Measurements from ENCODE around the gene TARM1.

TARM1 gene

GRCh38 chr19:54029930-54030490 lies 51.2 kb downstream of the TARM1 start:
- peak; percentile 72 for DNase-seq

- no peak for DNase-seq
Measured at GRCh38 chr19:54029301-54029700, 51.9 kb downstream of the TARM1 start.

DNA sequence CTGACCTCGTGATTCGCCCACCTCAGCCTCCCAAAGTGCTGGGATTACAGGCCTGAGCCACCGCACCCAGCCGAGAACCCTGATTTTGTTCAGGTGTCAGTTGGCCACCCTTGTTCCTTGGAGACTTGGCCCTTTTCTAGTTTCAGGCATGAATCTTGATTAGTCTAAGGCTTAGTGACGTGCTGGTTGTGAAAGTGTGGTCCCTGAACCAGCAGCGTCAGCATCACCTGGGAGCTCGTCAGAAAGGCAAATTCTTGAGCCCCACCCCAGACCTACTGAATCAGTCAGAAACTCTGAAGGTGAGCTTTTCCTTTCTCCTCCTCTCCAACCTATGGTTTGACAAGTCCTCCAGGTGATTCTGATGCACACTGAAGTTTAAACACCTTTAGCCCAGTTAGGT lies 54.5 kb downstream of the TARM1 start:
- no peak for DNase-seq

DNA sequence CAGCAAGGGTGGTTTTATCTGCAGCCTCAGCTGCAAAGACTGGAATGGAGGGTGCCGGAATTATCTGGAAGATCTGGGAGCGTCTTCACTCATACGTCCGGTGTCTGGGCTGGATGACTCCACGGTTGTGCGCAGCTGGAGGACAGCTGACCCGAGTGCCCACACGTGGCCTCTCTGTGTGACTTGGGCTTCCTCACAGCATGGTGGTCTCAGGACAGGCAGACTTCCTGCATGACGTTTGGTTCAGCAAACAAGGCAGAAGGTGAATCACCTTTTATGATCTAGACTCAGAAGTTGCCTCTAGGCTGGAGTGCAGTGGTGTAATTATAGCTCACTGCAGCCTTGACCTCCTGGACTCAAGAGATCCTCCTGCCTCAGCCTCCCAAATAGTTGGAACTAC lies 56.5 kb downstream of the TARM1 start:
- no peak for DNase-seq

DNA sequence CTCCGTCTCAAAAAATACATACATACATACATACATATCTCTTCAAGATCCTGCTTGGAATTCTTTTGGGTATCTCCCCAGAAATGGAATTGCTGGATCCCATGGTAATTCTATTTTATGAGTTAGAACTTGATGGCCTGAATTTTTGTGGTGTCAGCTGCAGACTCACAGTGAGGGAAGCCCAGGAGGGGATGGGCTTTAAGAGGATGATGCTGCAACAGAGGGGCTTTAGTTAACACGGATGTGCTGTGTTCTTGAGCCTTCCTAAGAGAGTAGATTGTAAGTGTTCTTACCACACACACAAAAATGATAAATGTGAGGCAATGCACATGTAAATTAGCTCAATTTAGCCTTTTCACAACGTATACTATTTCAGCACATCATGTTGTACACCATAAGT lies 58.0 kb downstream of the TARM1 start:
- DNase-seq, result no peak

- no peak for DNase-seq
Measured at GRCh38 chr19:54021932-54022331, 59.2 kb downstream of the TARM1 start.

- no peak for DNase-seq
Measured at GRCh38 chr19:54021363-54021762, 59.8 kb downstream of the TARM1 start.
